Anterior cingulate cortex (tissue), 58 donors: ENCODE measurements around the gene HNRNPL.
"Not testable (repeated sequence)": the region's sequence is repeated elsewhere in the genome, so short reads cannot be mapped to it uniquely, and the experiment has no call there.

Experiments used
- DNase-seq, 58 donors: peaks; one replicate each; lab custom pipeline; 2025; lab: John Stamatoyannopoulos, UW

HNRNPL gene

GRCh38 chr19:38849860-38850435 lies at the start of gene HNRNPL:
HNRNPL (minus strand) TSS chr19:38849986; CDS start chr19:38849966, 20 bp downstream.
- DNase-seq = peak; percentile 97 to 100 (median 100)

- peak in 4 of 58 donors; percentile 32 to 51 (median 40) for DNase-seq
Measured at GRCh38 chr19:38898788-38899446, 49.1 kb upstream of the HNRNPL start.

- DNase-seq = no peak
Measured at GRCh38 chr19:38894968-38895367, 45.2 kb upstream of the HNRNPL start.

- DNase-seq = peak in 3 of 58 donors; percentile 6 to 15 (median 15)
Measured at GRCh38 chr19:38893341-38893771, 43.6 kb upstream of the HNRNPL start.

GRCh38 chr19:38892841-38893240 lies 43.1 kb upstream of the HNRNPL start:
- no peak for DNase-seq

- peak in 29 of 58 donors; percentile 4 to 78 (median 38) for DNase-seq
Measured at GRCh38 chr19:38891771-38892170, 42.0 kb upstream of the HNRNPL start.

GRCh38 chr19:38890686-38891085 lies 40.9 kb upstream of the HNRNPL start:
- no peak for DNase-seq

GRCh38 chr19:38889803-38890202 lies 40.0 kb upstream of the HNRNPL start:
- DNase-seq = no peak

- DNase-seq = peak in 4 of 58 donors; percentile 14 to 48 (median 22)
Measured at GRCh38 chr19:38888876-38889275, 39.1 kb upstream of the HNRNPL start.

GRCh38 chr19:38884691-38885090 lies 34.9 kb upstream of the HNRNPL start:
- DNase-seq = not testable (repeated sequence)

- DNase-seq = no peak
Measured at GRCh38 chr19:38883286-38883685, 33.5 kb upstream of the HNRNPL start.

- DNase-seq = no peak
Measured at GRCh38 chr19:38880882-38881609, 31.3 kb upstream of the HNRNPL start.

- DNase-seq = no peak
Measured at GRCh38 chr19:38880076-38880881, 30.5 kb upstream of the HNRNPL start.

- DNase-seq = no peak
Measured at GRCh38 chr19:38879400-38879751, 29.6 kb upstream of the HNRNPL start.

GRCh38 chr19:38878575-38879399 lies 29.0 kb upstream of the HNRNPL start:
- DNase-seq = no peak

- DNase-seq = no peak
Measured at GRCh38 chr19:38877781-38878574, 28.2 kb upstream of the HNRNPL start, which contains the start of gene RINL. RINL (minus strand) TSS chr19:38878275; CDS start chr19:38876742, 1,533 bp downstream.

GRCh38 chr19:38875656-38876395 lies 26.0 kb upstream of the HNRNPL start:
- DNase-seq = no peak

GRCh38 chr19:38873400-38873799 lies 23.6 kb upstream of the HNRNPL start:
- not testable (repeated sequence) for DNase-seq
